Nephron progenitor cell (in vitro differentiated cells): ENCODE results near the gene CXorf38.

Experiments
- DNase-seq: peaks from one replicate; pipeline ENCODE4 v3.0.0; 2021
- H3K27ac Mint-ChIP-seq: 2 replicates; pipeline ENCODE4 v1.8.0; 2021; ENCODE audit warnings: mild to moderate bottlenecking, moderate library complexity, mixed read lengths
- H3K27me3 Mint-ChIP-seq: 2 replicates; pipeline ENCODE4 v1.8.0; 2021; ENCODE audit warnings: mild to moderate bottlenecking, low read depth, mixed read lengths; ENCODE audit not compliant: poor library complexity
- H3K36me3 Mint-ChIP-seq: 2 replicates; pipeline ENCODE4 v1.8.0; 2021; ENCODE audit warnings: low read depth, mixed read lengths
- H3K4me1 Mint-ChIP-seq: 2 replicates; pipeline ENCODE4 v1.8.0; 2021; ENCODE audit warnings: mixed read lengths
- H3K4me3 Mint-ChIP-seq: 2 replicates; pipeline ENCODE4 v1.8.0; 2021; ENCODE audit warnings: mild to moderate bottlenecking, moderate library complexity, mixed read lengths
- H3K9me3 Mint-ChIP-seq: 2 replicates; pipeline ENCODE4 v1.8.0; 2021; ENCODE audit warnings: mild to moderate bottlenecking, moderate library complexity, mixed read lengths
- CTCF ChIP-seq: fragments of 200-600 bp; sonication (generic); IDR thresholded peaks from 2 replicates; pipeline ENCODE4 v1.5.0; 2021; ENCODE audit warnings: antibody characterized with exemption

CXorf38 gene

GRCh38 chrX:40684092-40684491 is 36.7 kb upstream of the CXorf38 start:
- H3K4me3 Mint-ChIP-seq = no peak overlapping the region
- H3K27ac Mint-ChIP-seq = peak overlapping the region; percentile 73
- H3K36me3 Mint-ChIP-seq = peaks cover 31% of the 10 kb centered on the region
- DNase-seq = no peak
- no peaks in the 10 kb centered on the region for H3K27me3 Mint-ChIP-seq
- H3K9me3 Mint-ChIP-seq = no peaks in the 10 kb centered on the region
- TF ChIP-seq CTCF = no peak
- peaks cover 31% of the 10 kb centered on the region for H3K4me1 Mint-ChIP-seq

GRCh38 chrX:40683245-40683644 is 35.9 kb upstream of the CXorf38 start:
- Mint-ChIP-seq H3K9me3 (no peaks in the 10 kb centered on the region), H3K27me3 (no peaks in the 10 kb centered on the region), H3K4me1 (peaks cover 31% of the 10 kb centered on the region), H3K36me3 (peaks cover 30% of the 10 kb centered on the region), H3K27ac (no peak overlapping the region), H3K4me3 (no peak overlapping the region)
- DNase-seq = no peak
- no peak for TF ChIP-seq CTCF

- DNase-seq = no peak
- no peaks in the 10 kb centered on the region for H3K27me3 Mint-ChIP-seq
- H3K4me1 Mint-ChIP-seq = no peaks in the 10 kb centered on the region
- peaks cover 10% of the 10 kb centered on the region for H3K9me3 Mint-ChIP-seq
- H3K36me3 Mint-ChIP-seq = peaks cover 41% of the 10 kb centered on the region
- no peak overlapping the region for H3K4me3 Mint-ChIP-seq
- H3K27ac Mint-ChIP-seq = no peak overlapping the region
- no peak for TF ChIP-seq CTCF
Measured at GRCh38 chrX:40671126-40671525, 23.8 kb upstream of the CXorf38 start.

GRCh38 chrX:40663880-40664630 is 16.7 kb upstream of the CXorf38 start:
- H3K4me1 Mint-ChIP-seq = no peaks in the 10 kb centered on the region
- no peak overlapping the region for H3K27ac Mint-ChIP-seq
- H3K27me3 Mint-ChIP-seq = no peaks in the 10 kb centered on the region
- peak; percentile 8 for DNase-seq
- TF ChIP-seq CTCF = no peak
- H3K36me3 Mint-ChIP-seq = peaks cover 43% of the 10 kb centered on the region
- no peak overlapping the region for H3K4me3 Mint-ChIP-seq
- peaks cover 7% of the 10 kb centered on the region for H3K9me3 Mint-ChIP-seq

GRCh38 chrX:40663078-40663740 is 15.8 kb upstream of the CXorf38 start:
- H3K4me3 Mint-ChIP-seq = no peak overlapping the region
- no peak overlapping the region for H3K27ac Mint-ChIP-seq
- peaks cover 7% of the 10 kb centered on the region for H3K9me3 Mint-ChIP-seq
- no peak for TF ChIP-seq CTCF
- H3K27me3 Mint-ChIP-seq = no peaks in the 10 kb centered on the region
- no peaks in the 10 kb centered on the region for H3K4me1 Mint-ChIP-seq
- no peak for DNase-seq
- peaks cover 38% of the 10 kb centered on the region for H3K36me3 Mint-ChIP-seq

- H3K27me3 Mint-ChIP-seq = no peaks in the 10 kb centered on the region
- no peak for DNase-seq
- no peak for TF ChIP-seq CTCF
- H3K4me1 Mint-ChIP-seq = no peaks in the 10 kb centered on the region
- no peaks in the 10 kb centered on the region for H3K9me3 Mint-ChIP-seq
- H3K4me3 Mint-ChIP-seq = no peak overlapping the region
- H3K27ac Mint-ChIP-seq = no peak overlapping the region
- H3K36me3 Mint-ChIP-seq = peaks cover 27% of the 10 kb centered on the region
Measured at GRCh38 chrX:40661489-40661888, 14.1 kb upstream of the CXorf38 start.
